Mesenteric fat pad (tissue), 1 donor: ENCODE results near the gene NOMO2. TPM values are rescaled to one million over a fixed set of nuclear protein-coding genes. Genes with fewer than 3 reads are reported as not detected.
"Not testable (repeated sequence)": the region's sequence is repeated elsewhere in the genome, so short reads cannot be mapped to it uniquely, and the experiment has no call there.

ENCODE experiments used
- DNase-seq: peaks from one replicate; pipeline ENCODE4 v3.0.0-alpha.2; 2020; ENCODE audit warnings: low spot score
- total RNA-seq: library from RNA; stranded (reverse); fragmentation: NEBNext Ultra II Directional; extraction: Animal tissue kit (Norgen Biotek cat#: 25700); gene quantifications from one replicate; pipeline ENCODE4 v1.2.1, GENCODE V29; 2021
- donor health status: DM: yes; HTN: yes; CAD: no.

NOMO2 gene
- total RNA-seq, 1 donor from 2014 or later = 123 TPM

DNA sequence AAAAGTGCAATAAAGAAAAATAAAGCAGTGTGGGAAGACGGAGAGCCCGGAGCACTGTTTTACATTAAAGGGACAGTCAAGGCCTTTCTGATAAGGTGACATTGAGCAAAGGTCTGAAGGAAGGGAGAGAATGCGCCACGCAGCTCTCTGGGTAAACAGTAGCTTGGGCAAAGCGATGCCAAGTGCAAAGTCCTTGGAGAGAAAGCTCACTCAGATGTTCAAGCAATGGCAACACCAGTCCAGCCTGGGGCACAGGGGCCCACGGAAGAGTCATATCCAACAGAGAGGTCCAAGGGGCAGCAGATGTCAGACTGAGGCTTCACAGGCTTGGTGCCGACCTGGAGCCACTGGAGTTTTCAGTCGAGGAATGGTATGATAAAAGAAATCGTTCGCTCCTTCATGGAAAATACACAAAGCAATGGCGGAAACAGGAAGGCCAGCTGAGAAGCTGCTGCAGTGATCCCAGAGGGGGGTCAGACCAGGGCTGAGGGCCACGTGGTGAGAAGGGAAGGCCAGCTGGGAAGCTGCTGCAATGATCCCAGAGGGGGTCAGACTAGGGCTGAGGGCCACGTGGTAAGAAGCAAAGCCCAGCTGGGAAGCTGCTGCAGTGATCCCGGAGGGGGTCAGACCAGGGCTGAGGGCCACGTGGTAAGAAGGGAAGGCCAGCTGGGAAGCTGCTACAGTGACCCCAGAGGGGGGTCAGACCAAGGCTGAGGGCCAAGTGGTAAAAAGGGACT, 40.3 kb downstream of the NOMO2 start:
- DNase-seq = not testable (repeated sequence)

DNA sequence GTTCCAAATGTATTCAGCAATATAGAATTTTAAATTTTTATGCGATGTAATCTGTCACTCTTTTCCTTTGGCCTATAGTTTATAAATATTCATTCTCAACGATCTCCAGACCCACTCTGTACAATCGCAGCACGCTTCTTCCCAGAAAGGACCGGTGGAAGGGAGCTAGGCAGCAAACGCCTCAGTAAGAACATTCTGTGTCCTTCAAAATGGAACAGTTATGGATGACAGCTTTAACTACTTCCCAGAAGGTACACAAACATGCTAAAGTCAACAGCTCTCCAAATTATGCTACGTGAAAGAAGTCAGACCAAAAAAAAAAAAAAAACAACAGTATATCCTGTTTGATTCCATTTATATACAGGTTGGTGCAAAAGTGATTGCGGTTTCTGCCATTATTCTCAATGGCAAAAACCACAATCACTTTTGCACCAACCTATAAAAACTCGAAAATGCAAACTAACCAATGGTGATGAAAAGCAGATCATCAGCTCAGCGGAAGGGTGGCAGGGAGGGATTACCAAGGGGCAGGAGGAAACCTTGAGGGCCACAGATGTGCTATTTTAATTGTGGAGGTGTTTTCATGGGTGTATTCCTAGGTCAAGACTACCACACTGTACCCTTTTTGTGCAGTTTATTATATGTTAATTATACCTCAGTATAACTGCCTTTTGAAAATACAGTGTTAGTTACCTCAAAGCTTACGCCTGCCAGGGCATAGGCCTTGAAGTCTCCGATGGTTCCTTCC, 43.2 kb downstream of the NOMO2 start:
- not testable (repeated sequence) for DNase-seq

DNA sequence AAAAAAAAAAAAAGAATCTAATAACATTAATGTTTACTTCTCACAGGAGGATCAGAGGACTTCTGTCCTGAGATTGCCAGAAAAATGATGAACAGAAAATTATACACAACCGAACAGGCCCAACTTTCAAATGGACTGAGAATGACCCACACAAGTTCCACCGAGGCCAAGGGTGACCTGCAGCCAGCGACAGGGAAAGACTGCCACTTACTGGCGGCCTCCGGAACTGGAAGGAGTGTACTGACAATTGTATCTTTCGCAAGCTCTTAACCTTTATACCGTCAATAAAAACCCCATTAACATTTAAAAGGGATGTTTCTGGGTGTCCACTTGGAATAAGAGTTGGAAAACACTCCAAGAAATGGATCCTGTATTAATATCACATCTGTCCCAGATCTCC, 63.5 kb downstream of the NOMO2 start:
- DNase-seq = not testable (repeated sequence)

DNA sequence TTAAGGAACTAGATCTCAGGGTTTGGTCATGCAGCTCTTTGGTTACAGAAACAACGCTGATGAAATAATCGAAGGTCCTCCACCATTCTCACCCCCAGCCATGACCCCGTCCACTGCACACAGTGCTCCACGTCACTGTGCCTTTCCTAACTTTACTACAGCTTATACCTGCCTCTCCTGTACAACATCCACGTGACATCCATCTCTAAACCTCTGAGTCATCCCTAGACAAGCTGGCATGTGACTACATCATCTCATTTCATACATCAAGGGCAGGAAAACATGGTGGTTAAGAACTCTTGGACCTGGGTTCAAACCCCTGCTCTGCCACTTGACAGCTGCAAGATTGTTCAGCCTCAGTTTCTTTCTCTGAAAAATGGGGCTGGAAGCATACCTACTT, 64.9 kb downstream of the NOMO2 start:
- DNase-seq = not testable (repeated sequence)

DNA sequence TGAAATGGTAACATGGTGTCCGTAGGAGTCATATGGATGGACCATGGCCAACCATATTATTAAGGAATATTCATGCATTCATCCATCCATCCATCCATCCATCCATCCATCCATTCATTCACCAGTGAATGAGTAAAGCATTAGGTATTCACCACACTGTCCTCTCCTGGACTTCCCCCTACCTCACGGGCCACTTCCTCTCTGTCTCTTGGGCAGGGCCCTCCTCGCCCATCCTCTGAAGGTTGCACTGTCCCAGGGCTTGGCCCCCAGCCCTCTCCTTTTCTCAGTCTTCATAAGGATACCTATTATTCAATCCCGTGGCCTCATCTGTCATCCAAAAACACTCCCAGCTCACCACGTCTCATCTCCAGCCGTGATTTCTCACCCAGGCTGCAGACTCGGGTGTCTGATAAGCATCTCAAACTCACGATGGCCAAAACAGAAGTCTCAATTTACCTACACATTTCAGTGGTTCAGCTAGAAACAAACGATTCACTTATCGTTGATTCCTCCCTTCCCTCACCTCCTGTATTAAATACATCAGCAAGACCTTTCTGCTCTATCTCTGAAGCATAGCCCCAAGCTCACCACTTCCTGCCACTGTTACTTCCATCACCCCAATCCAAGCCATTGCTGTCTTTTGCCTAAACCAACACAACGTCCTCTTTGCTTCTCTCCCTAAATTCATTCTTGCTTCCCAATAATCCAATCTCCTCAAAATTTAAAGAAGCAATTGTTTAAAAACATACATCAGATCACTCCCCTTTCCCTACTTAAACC, 69.6 kb downstream of the NOMO2 start:
- DNase-seq = not testable (repeated sequence)

DNA sequence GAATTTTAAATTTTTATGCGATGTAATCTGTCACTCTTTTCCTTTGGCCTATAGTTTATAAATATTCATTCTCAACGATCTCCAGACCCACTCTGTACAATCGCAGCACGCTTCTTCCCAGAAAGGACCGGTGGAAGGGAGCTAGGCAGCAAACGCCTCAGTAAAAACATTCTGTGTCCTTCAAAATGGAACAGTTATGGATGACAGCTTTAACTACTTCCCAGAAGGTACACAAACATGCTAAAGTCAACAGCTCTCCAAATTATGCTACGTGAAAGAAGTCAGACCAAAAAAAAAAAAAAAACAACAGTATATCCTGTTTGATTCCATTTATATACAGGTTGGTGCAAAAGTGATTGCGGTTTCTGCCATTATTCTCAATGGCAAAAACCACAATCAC, 125.9 kb downstream of the NOMO2 start:
- DNase-seq = not testable (repeated sequence)

DNA sequence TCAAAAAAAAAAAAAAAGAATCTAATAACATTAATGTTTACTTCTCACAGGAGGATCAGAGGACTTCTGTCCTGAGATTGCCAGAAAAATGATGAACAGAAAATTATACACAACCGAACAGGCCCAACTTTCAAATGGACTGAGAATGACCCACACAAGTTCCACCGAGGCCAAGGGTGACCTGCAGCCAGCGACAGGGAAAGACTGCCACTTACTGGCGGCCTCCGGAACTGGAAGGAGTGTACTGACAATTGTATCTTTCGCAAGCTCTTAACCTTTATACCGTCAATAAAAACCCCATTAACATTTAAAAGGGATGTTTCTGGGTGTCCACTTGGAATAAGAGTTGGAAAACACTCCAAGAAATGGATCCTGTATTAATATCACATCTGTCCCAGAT, 146.1 kb downstream of the NOMO2 start:
- DNase-seq = not testable (repeated sequence)

DNA sequence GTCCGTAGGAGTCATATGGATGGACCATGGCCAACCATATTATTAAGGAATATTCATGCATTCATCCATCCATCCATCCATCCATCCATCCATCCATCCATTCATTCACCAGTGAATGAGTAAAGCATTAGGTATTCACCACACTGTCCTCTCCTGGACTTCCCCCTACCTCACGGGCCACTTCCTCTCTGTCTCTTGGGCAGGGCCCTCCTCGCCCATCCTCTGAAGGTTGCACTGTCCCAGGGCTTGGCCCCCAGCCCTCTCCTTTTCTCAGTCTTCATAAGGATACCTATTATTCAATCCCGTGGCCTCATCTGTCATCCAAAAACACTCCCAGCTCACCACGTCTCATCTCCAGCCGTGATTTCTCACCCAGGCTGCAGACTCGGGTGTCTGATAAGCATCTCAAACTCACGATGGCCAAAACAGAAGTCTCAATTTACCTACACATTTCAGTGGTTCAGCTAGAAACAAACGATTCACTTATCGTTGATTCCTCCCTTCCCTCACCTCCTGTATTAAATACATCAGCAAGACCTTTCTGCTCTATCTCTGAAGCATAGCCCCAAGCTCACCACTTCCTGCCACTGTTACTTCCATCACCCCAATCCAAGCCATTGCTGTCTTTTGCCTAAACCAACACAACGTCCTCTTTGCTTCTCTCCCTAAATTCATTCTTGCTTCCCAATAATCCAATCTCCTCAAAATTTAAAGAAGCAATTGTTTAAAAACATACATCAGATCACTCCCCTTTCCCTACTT, 152.2 kb downstream of the NOMO2 start:
- DNase-seq = not testable (repeated sequence)

DNA sequence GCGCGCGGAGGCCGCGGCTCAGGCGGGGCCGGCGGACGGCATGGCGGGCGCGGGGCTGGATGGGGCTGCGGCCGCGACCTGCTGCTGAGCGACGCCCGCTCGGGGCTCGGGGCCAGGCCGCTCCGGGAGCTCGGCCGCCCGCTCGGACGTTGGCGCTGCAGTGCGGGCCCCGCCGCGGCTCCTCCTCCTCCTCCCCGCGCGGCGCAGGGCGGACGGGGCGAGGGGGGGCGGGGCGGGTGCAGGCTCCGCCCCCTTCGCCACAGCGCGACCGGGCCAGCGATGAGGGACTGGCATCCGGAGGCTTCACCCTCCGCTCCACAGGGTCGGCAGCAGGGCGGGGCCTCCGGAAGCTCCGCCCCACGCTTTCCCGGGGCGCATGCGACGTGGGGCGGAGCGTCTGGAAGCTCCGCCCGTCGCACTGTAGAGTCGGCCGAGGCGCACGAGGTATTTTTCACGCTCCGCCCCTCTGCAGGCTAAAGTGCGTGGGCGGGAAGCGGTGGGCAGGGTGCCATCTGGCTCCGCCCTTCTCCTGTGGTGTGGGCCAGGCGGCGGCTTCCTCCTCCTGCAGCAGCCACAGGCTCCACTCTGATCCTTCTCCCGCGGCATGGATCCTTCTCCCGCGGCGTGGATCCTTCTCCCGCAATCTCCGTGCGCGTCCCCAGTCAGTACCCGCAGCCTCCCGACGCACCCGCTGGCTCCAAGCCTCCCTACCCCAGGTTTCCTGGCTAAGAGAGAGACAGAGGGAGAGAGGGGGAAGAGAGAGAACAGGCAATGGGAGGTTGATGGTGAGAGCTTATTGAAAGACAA, 159.8 kb downstream of the NOMO2 start:
- DNase-seq = not testable (repeated sequence)

DNA sequence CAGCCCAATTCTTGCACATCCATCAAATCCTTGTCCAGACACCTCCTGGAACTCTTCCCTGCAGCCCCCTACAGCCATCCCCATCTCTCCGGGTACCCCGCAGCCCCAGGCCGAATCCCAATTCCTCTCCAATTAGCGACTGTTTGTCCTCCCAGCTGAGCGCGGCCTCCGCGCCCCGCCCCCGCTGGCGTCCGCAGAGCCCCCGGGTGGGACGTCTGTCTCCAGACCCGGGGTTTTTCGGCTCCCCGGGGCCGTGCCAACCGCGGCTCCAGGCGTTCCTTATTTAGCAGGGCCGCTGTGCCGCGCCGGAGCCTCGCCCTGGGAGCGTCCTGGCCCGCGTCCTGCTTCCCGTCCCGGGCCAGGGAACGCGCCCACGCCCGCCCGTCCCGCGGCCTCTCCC, 160.7 kb downstream of the NOMO2 start:
- not testable (repeated sequence) for DNase-seq

DNA sequence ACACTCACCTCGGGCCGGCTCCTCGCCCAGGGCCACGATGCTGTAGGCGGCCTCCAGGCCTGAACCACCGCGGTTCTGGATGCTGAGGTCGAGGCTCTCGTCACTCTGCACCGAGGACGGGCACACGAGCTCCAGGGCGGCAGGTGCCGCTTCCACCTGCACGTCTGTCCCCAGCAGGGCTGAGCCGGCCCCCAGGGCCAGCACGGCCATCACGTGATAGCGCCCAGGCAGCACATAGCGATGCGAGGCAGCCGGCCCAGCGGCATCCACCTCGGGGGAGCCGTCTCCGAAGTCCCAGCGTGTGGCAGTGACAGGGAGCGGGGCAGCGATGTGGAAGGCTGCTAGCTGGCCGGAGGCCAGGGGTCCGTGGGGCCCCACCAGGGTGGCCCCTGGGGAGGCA, 167.5 kb downstream of the NOMO2 start:
- not testable (repeated sequence) for DNase-seq

DNA sequence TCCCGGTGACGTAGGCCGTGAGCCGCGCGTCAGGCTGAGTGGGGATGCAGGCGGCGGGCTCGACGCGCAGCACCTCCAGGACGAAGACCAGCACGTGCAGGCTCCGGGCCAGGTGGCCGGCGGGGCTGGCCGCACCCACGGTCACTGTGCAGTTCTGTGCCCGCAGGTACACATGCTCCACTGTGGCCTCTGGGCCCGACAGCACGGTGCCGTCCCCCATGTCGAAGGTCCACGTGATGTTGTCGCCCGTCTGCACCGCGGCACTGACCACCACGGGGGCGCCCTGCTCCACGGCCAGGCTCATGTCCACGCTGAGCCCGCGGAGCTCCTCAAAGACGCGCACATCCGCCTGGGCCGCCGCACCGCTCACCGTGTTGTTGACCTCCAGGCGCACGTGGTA, 174.1 kb downstream of the NOMO2 start:
- DNase-seq = not testable (repeated sequence)

DNA sequence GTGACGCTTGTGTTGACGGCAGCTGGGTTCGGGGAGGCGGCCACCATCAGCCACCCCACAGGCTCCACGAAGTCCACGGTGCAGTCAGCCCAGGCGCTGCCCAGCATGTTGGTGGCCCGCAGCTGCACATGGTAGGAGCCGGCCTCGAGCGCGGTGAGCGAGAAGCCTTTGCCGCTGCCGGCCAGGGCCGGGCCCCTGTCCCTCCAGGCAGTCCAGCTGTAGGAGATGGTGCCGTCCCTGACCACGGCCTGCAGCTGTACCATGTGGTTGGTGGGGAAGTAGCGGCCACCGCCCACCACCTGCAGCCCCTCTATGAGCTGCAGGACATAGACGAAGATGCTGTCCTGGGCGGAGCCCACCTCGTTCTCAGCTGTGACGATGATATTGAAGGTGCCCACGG, 175.4 kb downstream of the NOMO2 start:
- DNase-seq = not testable (repeated sequence)

DNA sequence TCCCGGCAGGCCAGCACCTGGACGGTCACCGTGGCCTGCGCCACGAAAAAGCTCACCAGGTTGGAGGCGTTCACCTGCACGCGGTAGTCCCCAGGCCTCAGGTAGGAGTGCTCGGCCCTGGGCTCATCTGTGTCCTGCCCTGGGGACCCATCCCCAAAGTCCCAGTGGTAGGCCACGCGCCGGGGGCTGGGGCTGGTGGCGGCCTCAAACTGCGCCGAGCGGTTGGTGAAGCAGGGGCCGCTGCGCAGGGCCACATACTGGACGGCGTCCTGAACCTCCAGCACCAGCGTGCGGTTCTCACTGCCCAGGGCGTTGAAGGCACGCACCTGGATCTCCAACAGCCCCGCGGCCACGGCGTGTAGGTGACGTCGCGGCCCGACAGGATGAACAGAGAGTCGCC, 176.6 kb downstream of the NOMO2 start:
- not testable (repeated sequence) for DNase-seq

DNA sequence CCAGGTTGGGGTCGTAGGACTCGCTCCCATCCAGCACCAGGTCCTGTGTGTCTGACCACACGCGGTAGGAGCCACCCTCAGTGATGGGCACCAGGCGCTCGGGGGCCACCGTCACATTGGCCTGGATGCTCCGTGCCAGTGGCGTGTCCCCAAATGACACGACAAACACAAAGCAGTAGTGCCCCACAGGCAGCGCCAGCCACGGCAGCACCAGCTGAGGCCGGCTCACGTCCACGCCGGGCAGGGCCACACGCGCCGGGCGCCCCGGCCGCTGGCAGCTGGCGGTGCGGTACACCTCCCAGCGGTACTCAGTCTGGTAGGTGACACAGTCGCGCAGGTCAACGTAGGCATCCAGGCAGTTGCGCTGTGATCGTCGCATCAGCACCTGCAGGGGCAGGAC, 177.0 kb downstream of the NOMO2 start:
- not testable (repeated sequence) for DNase-seq

DNA sequence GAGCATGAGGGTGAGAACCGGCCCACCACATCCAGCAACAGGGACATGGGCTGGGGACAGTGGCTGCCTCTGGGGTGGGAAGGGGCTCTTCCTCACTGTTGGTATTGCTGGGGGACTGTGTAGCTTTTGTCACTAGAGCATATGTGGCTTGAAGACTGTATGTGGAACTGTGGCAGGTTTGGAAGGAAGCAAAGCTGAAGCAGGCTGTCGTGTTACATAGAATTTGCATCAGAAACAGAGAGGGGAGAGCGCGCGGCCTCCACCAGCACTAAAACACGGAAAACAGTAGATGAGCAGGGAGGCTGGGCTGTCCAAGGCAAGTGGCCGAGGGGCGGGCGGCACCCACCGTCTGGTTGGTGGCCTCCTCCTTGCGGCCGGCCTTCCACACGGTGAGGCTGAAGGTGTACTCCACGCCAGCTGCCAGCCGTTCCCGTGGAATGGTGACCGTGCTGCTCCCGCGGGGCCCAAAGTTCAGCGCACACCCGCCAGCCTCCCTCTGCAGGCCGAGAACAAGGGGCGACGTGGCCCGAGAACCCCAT, 177.7 kb downstream of the NOMO2 start:
- DNase-seq = not testable (repeated sequence)

DNA sequence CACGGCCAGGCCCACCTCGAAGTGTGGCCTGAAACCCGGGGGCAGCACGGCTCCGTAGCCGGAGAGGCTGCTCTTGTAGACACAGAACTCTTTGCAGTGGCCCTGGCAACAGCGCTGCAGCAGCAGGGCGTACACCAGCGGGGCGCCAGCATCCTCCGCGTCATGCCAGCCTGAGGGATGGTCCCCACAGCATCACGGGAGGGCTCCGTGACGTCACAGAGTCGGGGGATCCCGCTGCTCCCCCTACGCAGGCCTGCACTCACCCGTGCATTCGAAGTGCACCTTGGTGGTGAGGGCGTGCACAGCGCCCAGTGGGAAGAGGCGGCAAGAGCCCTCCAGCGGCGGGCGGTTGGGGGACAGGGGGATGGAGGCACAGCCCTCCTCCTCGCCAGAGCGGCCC, 179.2 kb downstream of the NOMO2 start:
- DNase-seq = not testable (repeated sequence)
